ENCODE results near the gene RUNDC3A. TPM values are rescaled to one million over a fixed set of nuclear protein-coding genes. Genes with fewer than 3 reads are reported as not detected.

The RUNDC3A gene
- total and polyA plus RNA-seq, 2 of the 13 experiments (the other 11 are each of a cell fraction or from before 2014, with no cell fraction given): 0.25 TPM; not detected in 1

DNA sequence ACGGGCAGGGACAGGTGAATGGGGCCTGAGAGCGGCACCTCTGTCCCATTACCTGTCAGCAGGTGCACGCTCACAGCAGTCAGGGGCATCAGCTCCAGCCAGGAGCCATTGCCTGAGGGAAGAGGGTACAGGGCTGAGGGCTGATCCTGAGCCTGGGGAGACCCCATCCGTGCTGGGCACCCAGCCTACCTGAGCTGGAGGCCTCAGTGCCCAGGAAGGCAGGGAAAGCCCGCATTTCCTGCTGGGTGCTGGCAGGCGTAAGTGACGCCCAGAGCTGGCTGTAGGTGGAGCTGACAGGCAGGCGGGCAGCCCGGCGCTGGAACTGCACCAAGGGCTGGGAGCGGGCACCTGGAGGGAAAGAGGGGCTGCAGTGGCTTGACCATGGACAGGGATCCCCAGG is 47.8 kb downstream of the RUNDC3A start:
- no peaks in the 10 kb centered on the region for H4K20me1 ChIP-seq (ENCODE audit: insufficient read depth, low read length)
- ChIA-PET POLR2A (interaction anchor here (4.8 kb wide), 1 partner anchor 11 kb away, joined by 24 read pairs; the partner anchor contains the start of gene GRN), CTCF (ENCODE audit: low intra/inter-chr PET ratio, low total read pairs) (no interaction called here)
- H3K4me1 ChIP-seq (ENCODE audit: insufficient read depth, low read length): peaks cover 16% of the 10 kb centered on the region
- H3K79me2 ChIP-seq (ENCODE audit: insufficient read depth, low read length): no peaks in the 10 kb centered on the region
- ATAC-seq: peak; percentile 52
- no TSS peak for BruUV-seq (replicated peaks)
- 20% methylated on average over 9 of the region's 11 CpGs for WGBS (ENCODE audit: low lambda C conversion rate)
- peaks cover 9 to 17% of the 10 kb centered on the region in 2 experiments; a peak in 4 of 5 replicates for H3K36me3 ChIP-seq (replicated peaks in 1 of 2; ENCODE audit: control insufficient read depth in 1 of 2, insufficient read depth in 2 of 2, low read length in 2 of 2)
- intact Hi-C loops (cut with micrococcal nuclease; ENCODE audit: unreplicated experiment) (loop anchor here (10.0 kb wide), 1 partner anchor 169 kb away; no protein-coding TSS in a partner anchor), in situ Hi-C loops (cut with HindIII; ENCODE audit: extremely low pct_ligation_motif_present, low pct_unique_long_range_greater_than_20kb) (no loop called here)
- H3K27ac ChIP-seq (ENCODE audit: extremely low read length, insufficient read depth, low read length): no peak overlapping the region
- H2AFZ ChIP-seq (ENCODE audit: low read length): no peak overlapping the region
- H3K27me3 ChIP-seq (ENCODE audit: control insufficient read depth in 1 of 2, insufficient read depth in 2 of 2, low read length in 2 of 2): peaks cover 8 to 10% of the 10 kb centered on the region in 2 experiments; a peak in 3 of 5 replicates
- no peak for DNase-seq (ENCODE audit: low spot score)
- no peak overlapping the region; a peak in 1 of 6 replicates for H3K4me3 ChIP-seq (replicated peaks in 1 of 3; ENCODE audit: insufficient read depth in 1 of 3, low read depth in 2 of 3, low read length in 3 of 3)
- H3K4me2 ChIP-seq (ENCODE audit: low read depth, low read length): no peak overlapping the region
- H3K9ac ChIP-seq (ENCODE audit: insufficient read depth, low read depth, low read length): no peak overlapping the region
- FAIRE-seq: no peak
- H3K9me3 ChIP-seq (ENCODE audit: low read length): no peaks in the 10 kb centered on the region
- TF ChIP-seq, protein P1, sequence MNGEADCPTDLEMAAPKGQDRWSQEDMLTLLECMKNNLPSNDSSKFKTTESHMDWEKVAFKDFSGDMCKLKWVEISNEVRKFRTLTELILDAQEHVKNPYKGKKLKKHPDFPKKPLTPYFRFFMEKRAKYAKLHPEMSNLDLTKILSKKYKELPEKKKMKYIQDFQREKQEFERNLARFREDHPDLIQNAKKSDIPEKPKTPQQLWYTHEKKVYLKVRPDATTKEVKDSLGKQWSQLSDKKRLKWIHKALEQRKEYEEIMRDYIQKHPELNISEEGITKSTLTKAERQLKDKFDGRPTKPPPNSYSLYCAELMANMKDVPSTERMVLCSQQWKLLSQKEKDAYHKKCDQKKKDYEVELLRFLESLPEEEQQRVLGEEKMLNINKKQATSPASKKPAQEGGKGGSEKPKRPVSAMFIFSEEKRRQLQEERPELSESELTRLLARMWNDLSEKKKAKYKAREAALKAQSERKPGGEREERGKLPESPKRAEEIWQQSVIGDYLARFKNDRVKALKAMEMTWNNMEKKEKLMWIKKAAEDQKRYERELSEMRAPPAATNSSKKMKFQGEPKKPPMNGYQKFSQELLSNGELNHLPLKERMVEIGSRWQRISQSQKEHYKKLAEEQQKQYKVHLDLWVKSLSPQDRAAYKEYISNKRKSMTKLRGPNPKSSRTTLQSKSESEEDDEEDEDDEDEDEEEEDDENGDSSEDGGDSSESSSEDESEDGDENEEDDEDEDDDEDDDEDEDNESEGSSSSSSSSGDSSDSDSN (CRISPR knock-in tag; IDR thresholded peaks at IDR 0.05): 0 out of 2 replicates have a peak, but pooled peaks have one; percentile 24
- TF ChIP-seq HOXA3 (CRISPR knock-in tag; IDR thresholded peaks at IDR 0.05) (0 out of 2 replicates have a peak, but pooled peaks have one; percentile 19), HNRNPL (IDR thresholded peaks at IDR 0.05; ENCODE audit: low read depth, low read length) (peak; percentile 69; the same call in 1 of the 2 replicates), HNRNPLL (IDR thresholded peaks at IDR 0.05; ENCODE audit: low read depth, low read length, poor library complexity, severe bottlenecking) (peak; percentile 49), ZNF660 (CRISPR knock-in tag; IDR thresholded peaks at IDR 0.05; ENCODE audit: borderline replicate concordance, low read depth) (no peak), CHD4 (IDR thresholded peaks at IDR 0.05; ENCODE audit: borderline replicate concordance, low read length) (no peak), ZNF788 (CRISPR knock-in tag; IDR thresholded peaks at IDR 0.05; ENCODE audit: borderline replicate concordance) (0 out of 2 replicates have a peak, but pooled peaks have one; percentile 32), GABPB1 (CRISPR knock-in tag; IDR thresholded peaks at IDR 0.05) (0 out of 2 replicates have a peak, but pooled peaks have one; percentile 11), ZNF44 (CRISPR knock-in tag; IDR thresholded peaks at IDR 0.05) (no peak), STAG1 (CRISPR knock-in tag; IDR thresholded peaks at IDR 0.05) (peak; percentile 45), JUND (CRISPR knock-in tag; IDR thresholded peaks at IDR 0.05) (no peak), LCORL (IDR thresholded peaks at IDR 0.05) (no peak), LCORL (CRISPR knock-in tag; IDR thresholded peaks at IDR 0.05) (no peak)
- TF ChIP-seq, protein P2, sequence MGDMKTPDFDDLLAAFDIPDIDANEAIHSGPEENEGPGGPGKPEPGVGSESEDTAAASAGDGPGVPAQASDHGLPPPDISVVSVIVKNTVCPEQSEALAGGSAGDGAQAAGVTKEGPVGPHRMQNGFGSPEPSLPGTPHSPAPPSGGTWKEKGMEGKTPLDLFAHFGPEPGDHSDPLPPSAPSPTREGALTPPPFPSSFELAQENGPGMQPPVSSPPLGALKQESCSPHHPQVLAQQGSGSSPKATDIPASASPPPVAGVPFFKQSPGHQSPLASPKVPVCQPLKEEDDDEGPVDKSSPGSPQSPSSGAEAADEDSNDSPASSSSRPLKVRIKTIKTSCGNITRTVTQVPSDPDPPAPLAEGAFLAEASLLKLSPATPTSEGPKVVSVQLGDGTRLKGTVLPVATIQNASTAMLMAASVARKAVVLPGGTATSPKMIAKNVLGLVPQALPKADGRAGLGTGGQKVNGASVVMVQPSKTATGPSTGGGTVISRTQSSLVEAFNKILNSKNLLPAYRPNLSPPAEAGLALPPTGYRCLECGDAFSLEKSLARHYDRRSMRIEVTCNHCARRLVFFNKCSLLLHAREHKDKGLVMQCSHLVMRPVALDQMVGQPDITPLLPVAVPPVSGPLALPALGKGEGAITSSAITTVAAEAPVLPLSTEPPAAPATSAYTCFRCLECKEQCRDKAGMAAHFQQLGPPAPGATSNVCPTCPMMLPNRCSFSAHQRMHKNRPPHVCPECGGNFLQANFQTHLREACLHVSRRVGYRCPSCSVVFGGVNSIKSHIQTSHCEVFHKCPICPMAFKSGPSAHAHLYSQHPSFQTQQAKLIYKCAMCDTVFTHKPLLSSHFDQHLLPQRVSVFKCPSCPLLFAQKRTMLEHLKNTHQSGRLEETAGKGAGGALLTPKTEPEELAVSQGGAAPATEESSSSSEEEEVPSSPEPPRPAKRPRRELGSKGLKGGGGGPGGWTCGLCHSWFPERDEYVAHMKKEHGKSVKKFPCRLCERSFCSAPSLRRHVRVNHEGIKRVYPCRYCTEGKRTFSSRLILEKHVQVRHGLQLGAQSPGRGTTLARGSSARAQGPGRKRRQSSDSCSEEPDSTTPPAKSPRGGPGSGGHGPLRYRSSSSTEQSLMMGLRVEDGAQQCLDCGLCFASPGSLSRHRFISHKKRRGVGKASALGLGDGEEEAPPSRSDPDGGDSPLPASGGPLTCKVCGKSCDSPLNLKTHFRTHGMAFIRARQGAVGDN (CRISPR knock-in tag; IDR thresholded peaks at IDR 0.05): peak; percentile 20; the same call in 1 of the 2 replicates
- TF ChIP-seq, protein P3, sequence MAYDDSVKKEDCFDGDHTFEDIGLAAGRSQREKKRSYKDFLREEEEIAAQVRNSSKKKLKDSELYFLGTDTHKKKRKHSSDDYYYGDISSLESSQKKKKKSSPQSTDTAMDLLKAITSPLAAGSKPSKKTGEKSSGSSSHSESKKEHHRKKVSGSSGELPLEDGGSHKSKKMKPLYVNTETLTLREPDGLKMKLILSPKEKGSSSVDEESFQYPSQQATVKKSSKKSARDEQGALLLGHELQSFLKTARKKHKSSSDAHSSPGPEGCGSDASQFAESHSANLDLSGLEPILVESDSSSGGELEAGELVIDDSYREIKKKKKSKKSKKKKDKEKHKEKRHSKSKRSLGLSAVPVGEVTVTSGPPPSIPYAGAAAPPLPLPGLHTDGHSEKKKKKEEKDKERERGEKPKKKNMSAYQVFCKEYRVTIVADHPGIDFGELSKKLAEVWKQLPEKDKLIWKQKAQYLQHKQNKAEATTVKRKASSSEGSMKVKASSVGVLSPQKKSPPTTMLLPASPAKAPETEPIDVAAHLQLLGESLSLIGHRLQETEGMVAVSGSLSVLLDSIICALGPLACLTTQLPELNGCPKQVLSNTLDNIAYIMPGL (CRISPR knock-in tag; IDR thresholded peaks at IDR 0.05; ENCODE audit: borderline replicate concordance in 1 of 2, low read depth in 1 of 2): 0 out of 4 replicates have a peak, but pooled peaks of 1 of the 2 experiments have one; percentile 32
